ENCODE results near the gene KCND3.

DNA sequence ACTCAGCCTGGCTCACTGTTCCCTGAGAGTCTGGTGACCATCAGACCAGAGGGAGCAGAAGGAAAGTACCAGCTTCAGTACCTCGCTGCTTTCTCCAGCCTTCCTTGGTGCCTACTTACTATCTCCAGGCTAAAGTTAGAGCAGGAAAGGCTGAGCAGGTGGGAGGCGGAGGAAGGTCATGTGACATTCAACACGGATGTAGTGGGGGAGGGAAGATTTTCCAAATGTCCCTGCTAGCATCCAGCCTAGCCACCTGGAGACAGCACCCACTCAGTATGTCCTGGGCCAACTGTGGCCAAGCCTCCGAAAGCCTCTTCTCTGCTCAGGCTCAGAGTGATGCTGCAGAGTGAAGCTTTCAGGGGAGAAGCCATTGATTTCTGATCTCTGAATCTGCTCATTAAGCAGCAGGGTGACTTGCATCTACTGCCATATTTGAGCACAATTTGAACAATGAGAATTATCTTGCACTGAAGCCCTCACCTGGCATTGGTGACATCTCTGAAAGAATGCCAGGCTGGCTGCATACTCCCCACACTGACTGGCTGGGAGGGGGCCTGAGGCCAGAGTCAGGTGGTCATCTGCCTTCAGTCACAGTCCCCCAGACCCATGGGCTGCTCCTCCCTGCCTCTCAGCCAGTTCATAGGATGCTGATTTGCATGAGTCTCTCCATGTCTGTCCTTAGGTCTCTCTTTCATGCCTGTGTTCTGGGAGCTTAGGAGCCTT is 86.2 kb downstream of the KCND3 start:
- TF ChIP-seq, protein P1, sequence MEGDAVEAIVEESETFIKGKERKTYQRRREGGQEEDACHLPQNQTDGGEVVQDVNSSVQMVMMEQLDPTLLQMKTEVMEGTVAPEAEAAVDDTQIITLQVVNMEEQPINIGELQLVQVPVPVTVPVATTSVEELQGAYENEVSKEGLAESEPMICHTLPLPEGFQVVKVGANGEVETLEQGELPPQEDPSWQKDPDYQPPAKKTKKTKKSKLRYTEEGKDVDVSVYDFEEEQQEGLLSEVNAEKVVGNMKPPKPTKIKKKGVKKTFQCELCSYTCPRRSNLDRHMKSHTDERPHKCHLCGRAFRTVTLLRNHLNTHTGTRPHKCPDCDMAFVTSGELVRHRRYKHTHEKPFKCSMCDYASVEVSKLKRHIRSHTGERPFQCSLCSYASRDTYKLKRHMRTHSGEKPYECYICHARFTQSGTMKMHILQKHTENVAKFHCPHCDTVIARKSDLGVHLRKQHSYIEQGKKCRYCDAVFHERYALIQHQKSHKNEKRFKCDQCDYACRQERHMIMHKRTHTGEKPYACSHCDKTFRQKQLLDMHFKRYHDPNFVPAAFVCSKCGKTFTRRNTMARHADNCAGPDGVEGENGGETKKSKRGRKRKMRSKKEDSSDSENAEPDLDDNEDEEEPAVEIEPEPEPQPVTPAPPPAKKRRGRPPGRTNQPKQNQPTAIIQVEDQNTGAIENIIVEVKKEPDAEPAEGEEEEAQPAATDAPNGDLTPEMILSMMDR (IDR thresholded peaks at IDR 0.05), result no peak
- no peak for TF ChIP-seq POLR2A (IDR thresholded peaks at IDR 0.05)
- TF ChIP-seq POLR2AphosphoS5 (IDR thresholded peaks at IDR 0.05; ENCODE audit: insufficient read depth in 1 of 2, low read depth in 1 of 2), result no peak
